ENCODE results near the gene HSDL1.

DNA sequence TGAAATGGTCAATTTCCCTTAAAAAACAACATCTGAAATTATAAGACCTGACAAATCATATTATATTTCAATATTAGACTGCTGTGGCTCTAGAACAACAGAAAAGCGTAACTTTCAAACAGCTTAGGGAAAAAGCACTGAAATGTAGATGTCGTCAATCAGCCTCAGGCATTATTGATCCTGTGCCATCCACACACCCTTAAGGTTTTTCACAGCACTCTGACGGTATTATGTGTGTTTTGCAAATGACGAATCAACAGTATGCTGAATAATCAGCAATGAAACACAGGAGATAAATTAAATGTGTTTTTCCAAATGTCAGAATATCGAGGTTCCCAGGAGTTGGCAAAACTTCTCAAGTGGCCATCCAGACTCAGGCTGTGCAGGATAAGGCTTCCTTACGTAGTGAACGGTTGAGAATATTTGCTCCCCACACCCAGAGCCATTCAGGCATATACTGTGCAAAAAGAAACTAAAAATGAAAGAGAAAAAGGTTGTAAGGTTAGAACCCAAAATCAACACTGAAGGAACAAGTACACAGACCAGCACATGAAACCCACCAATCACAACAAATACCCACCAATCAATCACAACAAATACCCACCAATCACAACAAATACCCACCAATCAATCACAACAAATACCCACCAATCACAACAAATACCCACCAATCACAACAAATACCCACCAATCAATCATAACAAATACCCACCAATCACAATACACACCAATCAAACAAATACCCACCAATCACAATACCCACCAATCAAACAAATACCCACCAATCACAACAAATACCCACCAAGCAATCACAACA is 20.5 kb downstream of the HSDL1 start:
- TF ChIP-seq POLR2AphosphoS5 (IDR thresholded peaks at IDR 0.05) = no peak
- TF ChIP-seq, protein P1, sequence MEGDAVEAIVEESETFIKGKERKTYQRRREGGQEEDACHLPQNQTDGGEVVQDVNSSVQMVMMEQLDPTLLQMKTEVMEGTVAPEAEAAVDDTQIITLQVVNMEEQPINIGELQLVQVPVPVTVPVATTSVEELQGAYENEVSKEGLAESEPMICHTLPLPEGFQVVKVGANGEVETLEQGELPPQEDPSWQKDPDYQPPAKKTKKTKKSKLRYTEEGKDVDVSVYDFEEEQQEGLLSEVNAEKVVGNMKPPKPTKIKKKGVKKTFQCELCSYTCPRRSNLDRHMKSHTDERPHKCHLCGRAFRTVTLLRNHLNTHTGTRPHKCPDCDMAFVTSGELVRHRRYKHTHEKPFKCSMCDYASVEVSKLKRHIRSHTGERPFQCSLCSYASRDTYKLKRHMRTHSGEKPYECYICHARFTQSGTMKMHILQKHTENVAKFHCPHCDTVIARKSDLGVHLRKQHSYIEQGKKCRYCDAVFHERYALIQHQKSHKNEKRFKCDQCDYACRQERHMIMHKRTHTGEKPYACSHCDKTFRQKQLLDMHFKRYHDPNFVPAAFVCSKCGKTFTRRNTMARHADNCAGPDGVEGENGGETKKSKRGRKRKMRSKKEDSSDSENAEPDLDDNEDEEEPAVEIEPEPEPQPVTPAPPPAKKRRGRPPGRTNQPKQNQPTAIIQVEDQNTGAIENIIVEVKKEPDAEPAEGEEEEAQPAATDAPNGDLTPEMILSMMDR (IDR thresholded peaks at IDR 0.05; ENCODE audit: poor library complexity, severe bottlenecking) = no peak
- TF ChIP-seq EZH2 (IDR thresholded peaks at IDR 0.05; ENCODE audit: borderline replicate concordance, insufficient read depth, low read length, poor library complexity, severe bottlenecking) = no peak
- TF ChIP-seq RAD21 (conservative IDR thresholded peaks at IDR 0.05) = no peak
- no peak for TF ChIP-seq TAF1 (IDR thresholded peaks at IDR 0.05; ENCODE audit: low read depth)
- TF ChIP-seq, protein P2, sequence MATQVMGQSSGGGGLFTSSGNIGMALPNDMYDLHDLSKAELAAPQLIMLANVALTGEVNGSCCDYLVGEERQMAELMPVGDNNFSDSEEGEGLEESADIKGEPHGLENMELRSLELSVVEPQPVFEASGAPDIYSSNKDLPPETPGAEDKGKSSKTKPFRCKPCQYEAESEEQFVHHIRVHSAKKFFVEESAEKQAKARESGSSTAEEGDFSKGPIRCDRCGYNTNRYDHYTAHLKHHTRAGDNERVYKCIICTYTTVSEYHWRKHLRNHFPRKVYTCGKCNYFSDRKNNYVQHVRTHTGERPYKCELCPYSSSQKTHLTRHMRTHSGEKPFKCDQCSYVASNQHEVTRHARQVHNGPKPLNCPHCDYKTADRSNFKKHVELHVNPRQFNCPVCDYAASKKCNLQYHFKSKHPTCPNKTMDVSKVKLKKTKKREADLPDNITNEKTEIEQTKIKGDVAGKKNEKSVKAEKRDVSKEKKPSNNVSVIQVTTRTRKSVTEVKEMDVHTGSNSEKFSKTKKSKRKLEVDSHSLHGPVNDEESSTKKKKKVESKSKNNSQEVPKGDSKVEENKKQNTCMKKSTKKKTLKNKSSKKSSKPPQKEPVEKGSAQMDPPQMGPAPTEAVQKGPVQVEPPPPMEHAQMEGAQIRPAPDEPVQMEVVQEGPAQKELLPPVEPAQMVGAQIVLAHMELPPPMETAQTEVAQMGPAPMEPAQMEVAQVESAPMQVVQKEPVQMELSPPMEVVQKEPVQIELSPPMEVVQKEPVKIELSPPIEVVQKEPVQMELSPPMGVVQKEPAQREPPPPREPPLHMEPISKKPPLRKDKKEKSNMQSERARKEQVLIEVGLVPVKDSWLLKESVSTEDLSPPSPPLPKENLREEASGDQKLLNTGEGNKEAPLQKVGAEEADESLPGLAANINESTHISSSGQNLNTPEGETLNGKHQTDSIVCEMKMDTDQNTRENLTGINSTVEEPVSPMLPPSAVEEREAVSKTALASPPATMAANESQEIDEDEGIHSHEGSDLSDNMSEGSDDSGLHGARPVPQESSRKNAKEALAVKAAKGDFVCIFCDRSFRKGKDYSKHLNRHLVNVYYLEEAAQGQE (IDR thresholded peaks at IDR 0.05; ENCODE audit: borderline replicate concordance) = no peak
- TF ChIP-seq EP300 (conservative IDR thresholded peaks at IDR 0.05; ENCODE audit: poor library complexity, severe bottlenecking) = no peak
- TF ChIP-seq SMC3 (conservative IDR thresholded peaks at IDR 0.05; ENCODE audit: poor library complexity) = no peak
